ENCODE measurements around the gene CLDN34. TPM values are rescaled to one million over a fixed set of nuclear protein-coding genes. Genes with fewer than 3 reads are reported as not detected.

Gene CLDN34
- total and polyA plus RNA-seq, 4 donors = 0.50 TPM; not detected in 3

- H3K36me3 ChIP-seq (ENCODE audit: control insufficient read depth in 4 of 4, insufficient read depth in 3 of 4, low read depth in 1 of 4, low read length in 3 of 4) = no peaks in the 10 kb centered on the region
- H3K27me3 ChIP-seq (ENCODE audit: control insufficient read depth in 4 of 4, insufficient read depth in 4 of 4, low read length in 3 of 4) = no peaks in the 10 kb centered on the region
- no peaks in the 10 kb centered on the region for H3K4me1 ChIP-seq (ENCODE audit: control insufficient read depth in 4 of 4, insufficient read depth in 4 of 4, low read length in 3 of 4)
- no peak overlapping the region for H3K27ac ChIP-seq (ENCODE audit: low read depth in 1 of 2, low read length in 2 of 2)
- TF ChIP-seq REST (IDR thresholded peaks at IDR 0.05) (no peak), YY1 (IDR thresholded peaks at IDR 0.05) (no peak), SP1 (IDR thresholded peaks at IDR 0.05) (no peak), NR2F2 (IDR thresholded peaks at IDR 0.05) (no peak), FOXA2 (IDR thresholded peaks at IDR 0.05) (no peak), RAD21 (IDR thresholded peaks at IDR 0.05) (no peak), TAF1 (conservative IDR thresholded peaks at IDR 0.05) (no peak), FOXA1 (IDR thresholded peaks at IDR 0.05) (no peak), ATF3 (IDR thresholded peaks at IDR 0.05) (no peak), HNF4G (IDR thresholded peaks at IDR 0.05) (no peak), EGR1 (IDR thresholded peaks at IDR 0.05; ENCODE audit: low read depth in 2 of 2) (no peak), ZBTB33 (IDR thresholded peaks at IDR 0.05) (no peak), JUND (IDR thresholded peaks at IDR 0.05) (no peak), GABPA (IDR thresholded peaks at IDR 0.05 in 1 of 2, conservative IDR thresholded peaks at IDR 0.05 in 1 of 2) (no peak), RXRA (IDR thresholded peaks at IDR 0.05) (no peak), CTCF (IDR thresholded peaks at IDR 0.05; ENCODE audit: low read depth, low read length, missing input control) (no peak), MAX (IDR thresholded peaks at IDR 0.05) (no peak), HNF4A (conservative IDR thresholded peaks at IDR 0.05) (no peak)
- no peak overlapping the region for H3K4me3 ChIP-seq (ENCODE audit: low read depth in 1 of 3, low read length in 3 of 3)
- H3K9me3 ChIP-seq (ENCODE audit: control insufficient read depth in 4 of 4, low read length in 3 of 4) = no peaks in the 10 kb centered on the region
- WGBS = 90% methylated on average over 6 of the region's 6 CpGs
- H3K9ac ChIP-seq (ENCODE audit: low read depth in 1 of 2, low read length in 2 of 2) = no peak overlapping the region
- DNase-seq (ENCODE audit: low spot score) = no peak
Measured at GRCh38 chrX:9955506-9955905, 11.7 kb upstream of the CLDN34 start.
